AG09319 (cell line): ENCODE measurements around the gene CCT7.

Experiments
- DNase-seq: peaks from one replicate; pipeline ENCODE4 v3.0.0-alpha.2; 2010; ENCODE audit warnings: low read depth; ENCODE audit errors: extremely low read depth
- TF ChIP-seq, protein P1 (sequence below): IDR thresholded peaks from 2 replicates; pipeline ENCODE4 v1.5.1; 2011; ENCODE audit warnings: low read depth, mild to moderate bottlenecking, inconsistent platforms, low read length, moderate library complexity

Gene CCT7

DNA sequence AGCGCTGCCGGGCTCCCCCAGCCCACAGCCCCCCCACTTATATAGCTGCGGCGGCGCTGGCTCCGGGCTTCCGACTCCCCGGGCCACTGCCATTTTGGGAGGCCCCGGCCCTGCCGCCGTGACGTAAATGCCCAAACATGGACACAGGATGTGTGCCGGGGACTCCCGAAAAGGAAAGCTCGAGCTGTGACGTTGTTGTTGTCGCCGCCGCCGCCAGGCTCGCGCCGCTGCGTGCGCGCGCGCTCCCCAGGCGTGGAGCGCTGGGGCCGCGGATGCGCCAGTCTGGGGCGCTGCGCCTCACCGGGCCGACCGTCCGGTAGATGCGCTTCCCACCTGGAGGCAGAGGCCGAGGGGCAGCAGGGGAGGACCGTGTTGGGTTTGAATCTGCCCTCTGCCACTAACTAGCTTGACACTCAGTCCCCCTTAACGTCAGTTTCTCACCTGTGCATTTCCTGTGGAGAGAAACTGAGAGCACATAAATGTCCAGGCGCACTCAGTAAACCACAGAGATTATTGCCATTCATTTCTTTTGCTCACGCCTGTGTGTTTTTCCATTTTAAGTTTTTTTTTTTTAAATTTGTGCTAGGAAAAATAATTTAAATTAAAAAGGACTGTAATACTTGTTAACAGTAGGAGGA lies 59.5 kb downstream of the CCT7 start, which contains the start of gene EGR4:
Gene EGR4, minus strand, starts transcription at position 15 of the 638 bp plus-strand sequence. CDS start 231 bp downstream, outside the sequence.
- TF ChIP-seq, protein P1, sequence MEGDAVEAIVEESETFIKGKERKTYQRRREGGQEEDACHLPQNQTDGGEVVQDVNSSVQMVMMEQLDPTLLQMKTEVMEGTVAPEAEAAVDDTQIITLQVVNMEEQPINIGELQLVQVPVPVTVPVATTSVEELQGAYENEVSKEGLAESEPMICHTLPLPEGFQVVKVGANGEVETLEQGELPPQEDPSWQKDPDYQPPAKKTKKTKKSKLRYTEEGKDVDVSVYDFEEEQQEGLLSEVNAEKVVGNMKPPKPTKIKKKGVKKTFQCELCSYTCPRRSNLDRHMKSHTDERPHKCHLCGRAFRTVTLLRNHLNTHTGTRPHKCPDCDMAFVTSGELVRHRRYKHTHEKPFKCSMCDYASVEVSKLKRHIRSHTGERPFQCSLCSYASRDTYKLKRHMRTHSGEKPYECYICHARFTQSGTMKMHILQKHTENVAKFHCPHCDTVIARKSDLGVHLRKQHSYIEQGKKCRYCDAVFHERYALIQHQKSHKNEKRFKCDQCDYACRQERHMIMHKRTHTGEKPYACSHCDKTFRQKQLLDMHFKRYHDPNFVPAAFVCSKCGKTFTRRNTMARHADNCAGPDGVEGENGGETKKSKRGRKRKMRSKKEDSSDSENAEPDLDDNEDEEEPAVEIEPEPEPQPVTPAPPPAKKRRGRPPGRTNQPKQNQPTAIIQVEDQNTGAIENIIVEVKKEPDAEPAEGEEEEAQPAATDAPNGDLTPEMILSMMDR = no peak
- DNase-seq = no peak

DNA sequence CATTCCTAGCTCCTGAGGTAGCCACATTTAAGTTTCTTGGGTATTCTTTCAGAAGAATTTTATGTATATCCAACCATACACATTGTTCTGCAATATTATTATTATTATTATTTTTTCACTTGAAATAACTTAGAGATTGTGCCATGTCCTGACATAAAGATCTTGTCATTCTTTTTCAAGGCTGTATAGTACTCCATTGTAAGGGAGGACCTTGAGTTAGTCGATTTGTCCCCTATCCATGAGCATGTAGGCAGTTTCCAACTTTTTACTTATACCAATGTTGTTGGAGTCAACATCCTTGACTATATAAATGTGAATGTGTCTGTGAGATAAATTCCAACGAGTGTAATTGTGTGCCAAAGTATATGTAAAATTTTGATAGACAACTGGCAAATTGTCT lies 60.1 kb downstream of the CCT7 start:
- TF ChIP-seq, protein P1 = no peak
- DNase-seq = no peak

DNA sequence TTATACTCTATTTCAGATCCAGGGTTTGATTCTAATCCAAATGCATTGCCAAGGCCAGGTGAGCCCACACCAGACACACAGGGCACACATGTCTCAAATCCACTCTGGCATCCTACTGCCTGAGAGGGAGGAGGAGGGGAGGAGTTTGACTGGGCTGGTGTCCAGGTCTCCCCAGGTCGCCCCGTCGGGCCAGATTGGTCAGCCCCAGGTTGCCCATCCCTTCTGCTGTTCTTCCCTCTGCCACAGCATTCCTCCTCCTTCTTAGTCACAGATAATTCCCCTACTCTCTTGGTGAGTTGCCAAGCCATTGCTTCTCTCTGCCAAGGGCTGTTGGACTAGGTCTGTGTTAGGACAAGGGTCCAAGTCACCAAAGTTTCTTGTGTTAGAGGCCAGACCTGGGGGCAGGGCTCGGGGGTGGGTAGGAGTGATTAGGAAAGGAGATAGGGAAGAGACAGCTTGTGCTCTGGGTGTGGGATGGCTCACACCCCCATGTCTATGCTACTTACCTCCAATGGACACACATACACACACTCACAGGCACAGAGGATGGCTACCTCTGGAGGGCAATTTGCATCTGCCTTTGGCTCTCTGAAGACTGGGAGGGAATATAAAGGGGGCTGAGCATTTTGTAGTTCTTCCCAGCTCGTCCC lies 61.8 kb downstream of the CCT7 start:
- DNase-seq = no peak
- TF ChIP-seq, protein P1 = no peak

DNA sequence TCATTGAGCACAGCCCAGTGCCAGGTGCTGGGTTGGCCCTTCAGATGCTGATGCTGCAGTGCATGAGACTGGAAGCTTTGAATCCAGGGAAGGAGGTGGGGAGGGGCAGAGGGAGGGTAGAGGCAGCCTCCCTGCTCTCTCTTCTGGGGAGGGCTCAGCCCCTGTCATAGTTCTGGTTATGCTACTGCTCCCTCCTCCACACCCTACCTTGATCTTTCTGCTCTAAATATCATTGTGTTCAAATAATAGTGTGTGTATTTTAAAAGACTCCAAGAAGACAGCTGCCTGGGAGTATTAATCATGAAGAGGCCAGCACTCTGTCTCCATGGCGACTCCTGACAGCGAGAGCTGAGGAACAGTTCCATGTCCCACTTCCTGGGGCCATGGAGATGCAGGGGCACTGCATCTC lies 63.0 kb downstream of the CCT7 start:
- TF ChIP-seq, protein P1 = no peak
- no peak for DNase-seq

DNA sequence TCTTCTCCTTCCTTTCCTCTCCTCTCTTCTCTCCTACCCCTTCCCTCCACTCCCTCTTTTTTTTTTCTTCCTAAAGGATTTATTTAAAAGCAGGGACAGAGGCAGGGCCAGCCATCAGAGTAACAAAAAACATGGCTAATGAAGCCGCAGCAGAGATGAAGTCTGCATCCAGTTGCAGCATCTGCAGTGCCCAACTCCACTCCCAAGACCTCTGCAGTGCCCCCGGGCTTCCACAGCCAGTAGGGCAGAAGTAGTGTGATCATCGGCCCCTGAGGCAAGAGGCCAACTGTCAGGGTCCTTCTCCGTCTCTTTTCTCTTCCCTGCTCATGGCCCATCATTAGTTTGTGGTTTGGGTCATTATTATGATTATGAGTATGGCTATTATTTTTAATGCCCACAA lies 63.5 kb downstream of the CCT7 start:
- DNase-seq = no peak
- TF ChIP-seq, protein P1 = no peak

DNA sequence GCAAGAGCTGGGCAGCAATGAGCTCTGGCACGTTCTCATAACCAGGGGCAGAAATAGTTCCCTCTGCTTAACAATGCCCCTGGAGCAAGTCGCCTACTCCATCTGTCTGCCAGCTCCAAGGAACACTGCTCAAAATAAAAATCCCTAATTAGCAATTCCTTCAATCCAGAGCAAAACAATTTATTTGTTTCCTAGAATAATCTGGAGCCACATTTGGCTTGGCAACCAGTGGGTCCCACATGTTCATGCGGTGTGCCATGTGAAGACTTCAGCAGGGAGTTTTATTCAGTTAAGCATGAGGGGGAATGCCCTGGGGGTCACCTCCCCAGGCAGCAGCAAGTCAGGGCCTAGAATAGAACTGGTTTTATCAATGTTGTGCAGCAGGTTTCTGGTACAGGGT lies 66.8 kb downstream of the CCT7 start:
- no peak for DNase-seq

DNA sequence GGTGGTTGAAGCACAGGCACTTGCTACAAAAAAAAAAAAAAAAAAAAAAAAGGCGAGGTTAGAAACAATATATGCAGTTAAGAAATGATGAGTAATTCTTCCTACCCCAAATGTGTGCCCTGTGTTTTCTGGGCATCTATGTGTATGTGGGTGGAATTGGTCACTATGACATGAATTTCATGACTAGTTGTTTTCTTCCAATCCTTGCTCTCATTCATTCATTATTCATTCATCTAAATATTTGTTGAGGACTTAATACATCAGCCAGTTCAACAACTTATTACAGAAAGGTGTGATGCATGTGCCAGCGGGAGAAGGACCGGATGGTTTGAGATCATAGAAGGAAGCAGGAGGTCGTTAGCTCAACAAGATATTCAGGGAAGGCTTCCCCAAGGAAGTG lies 67.5 kb downstream of the CCT7 start:
- TF ChIP-seq, protein P1 = no peak
- DNase-seq = no peak

More for the DNA sequence above, 66.8 kb downstream of the CCT7 start:
- TF ChIP-seq, protein P1 = no peak
